HEK293 (cell line): ENCODE measurements around the gene IFT80.

Source experiments
- CTCF ChIP-seq: fragments of 450-650 bp; formaldehyde crosslinking; IDR thresholded peaks from 2 replicates; pipeline ENCODE4 v1.5.1; 2016; ENCODE audit warnings: missing biosample characterization, missing genetic modification characterization
- GLI4 ChIP-seq: fragments of 450-650 bp; formaldehyde crosslinking; IDR thresholded peaks from 2 replicates; pipeline ENCODE4 v1.5.1; 2016; ENCODE audit warnings: missing biosample characterization, missing genetic modification characterization
- ZBTB17 ChIP-seq: fragments of 450-650 bp; formaldehyde crosslinking; IDR thresholded peaks from 2 replicates; pipeline ENCODE4 v1.5.1; 2016; ENCODE audit warnings: missing biosample characterization, missing genetic modification characterization
- ZBTB7A ChIP-seq: fragments of 450-650 bp; formaldehyde crosslinking; IDR thresholded peaks from 2 replicates; pipeline ENCODE4 v1.5.1; 2016; ENCODE audit warnings: low read depth, missing biosample characterization, missing genetic modification characterization
- ZBTB8A ChIP-seq: fragments of 450-650 bp; formaldehyde crosslinking; IDR thresholded peaks from 2 replicates; pipeline ENCODE4 v1.5.1; 2016; ENCODE audit warnings: missing biosample characterization, missing genetic modification characterization
- ZNF138 ChIP-seq: fragments of 450-650 bp; formaldehyde crosslinking; IDR thresholded peaks from 2 replicates; pipeline ENCODE4 v1.5.1; 2016; ENCODE audit warnings: missing biosample characterization, missing genetic modification characterization, borderline replicate concordance
- ZNF350 ChIP-seq: fragments of 450-650 bp; formaldehyde crosslinking; IDR thresholded peaks from 2 replicates; pipeline ENCODE4 v1.5.0; 2017; ENCODE audit warnings: missing biosample characterization, mild to moderate bottlenecking, missing genetic modification characterization
- ZNF704 ChIP-seq: fragments of 450-650 bp; formaldehyde crosslinking; IDR thresholded peaks from 2 replicates; pipeline ENCODE4 v1.5.1; 2016; ENCODE audit warnings: missing biosample characterization, missing genetic modification characterization

- TF ChIP-seq GLI4 (tag by site-specific recombination) (no peak), ZNF350 (tag by site-specific recombination) (no peak), CTCF (no peak), ZNF704 (tag by site-specific recombination) (no peak), ZBTB7A (tag by site-specific recombination) (no peak), ZBTB17 (tag by site-specific recombination) (no peak), ZBTB8A (tag by site-specific recombination) (no peak), ZNF138 (tag by site-specific recombination) (no peak)
Observed at GRCh38 chr3:160278210-160278609, 120.8 kb downstream of the IFT80 start.
